Colonic mucosa (tissue), 4 donors: ENCODE measurements around the gene TAOK1. TPM values are rescaled to one million over a fixed set of nuclear protein-coding genes. Genes with fewer than 3 reads are reported as not detected.

Experiments used
- DNase-seq: peaks from one replicate; pipeline ENCODE4 v3.0.0-alpha.2; 2020
- H3K27ac ChIP-seq: fragments of 200-600 bp; one replicate; pipeline ENCODE4 v1.8.0; 2021
- H3K27me3 ChIP-seq: fragments of 200-600 bp; one replicate; pipeline ENCODE4 v1.8.0; 2021
- H3K36me3 ChIP-seq: fragments of 200-600 bp; one replicate; pipeline ENCODE4 v1.8.0; 2021
- H3K4me1 ChIP-seq: fragments of 200-600 bp; one replicate; pipeline ENCODE4 v1.8.0; 2021; ENCODE audit warnings: mild to moderate bottlenecking
- H3K4me3 ChIP-seq: fragments of 200-600 bp; one replicate; pipeline ENCODE4 v1.8.0; 2021
- H3K9ac ChIP-seq, 2 donors: one replicate each; pipeline ENCODE4 v1.7.0; 2013; ENCODE audit warnings: control low read depth in 2 of 2, low read depth in 2 of 2, low read length in 2 of 2
- H3K9me3 ChIP-seq: fragments of 200-600 bp; one replicate; pipeline ENCODE4 v1.8.0; 2021
- intact Hi-C: fragments of 100-400 bp; cut with DNase I; formaldehyde crosslinking; loops from one replicate; pipeline ENCODE4 v1.14.1; 2022
- total RNA-seq, 2 donors: library from RNA; stranded (reverse); fragmentation: NEBNext Ultra II Directional in 1 of 2; extraction: Animal tissue kit (Norgen Biotek cat#: 25700) in 1 of 2; gene quantifications; one replicate each; pipeline ENCODE4 v1.2.1, GENCODE V29; 2021
- TF ChIP-seq, protein P1 (sequence below): fragments of 200-600 bp; IDR thresholded peaks from one replicate; pipeline ENCODE4 v1.8.0; 2022; ENCODE audit warnings: antibody characterized with exemption, mild to moderate bottlenecking
- donor health status: healthy.
- donor health status: DM: no; HTN: no; CAD: no.
- donor health status: DM: no; HTN: no; CAD: no.

TAOK1 gene
- total RNA-seq, 2 donors from 2014 or later, result 42.1 to 57.1 TPM

DNA sequence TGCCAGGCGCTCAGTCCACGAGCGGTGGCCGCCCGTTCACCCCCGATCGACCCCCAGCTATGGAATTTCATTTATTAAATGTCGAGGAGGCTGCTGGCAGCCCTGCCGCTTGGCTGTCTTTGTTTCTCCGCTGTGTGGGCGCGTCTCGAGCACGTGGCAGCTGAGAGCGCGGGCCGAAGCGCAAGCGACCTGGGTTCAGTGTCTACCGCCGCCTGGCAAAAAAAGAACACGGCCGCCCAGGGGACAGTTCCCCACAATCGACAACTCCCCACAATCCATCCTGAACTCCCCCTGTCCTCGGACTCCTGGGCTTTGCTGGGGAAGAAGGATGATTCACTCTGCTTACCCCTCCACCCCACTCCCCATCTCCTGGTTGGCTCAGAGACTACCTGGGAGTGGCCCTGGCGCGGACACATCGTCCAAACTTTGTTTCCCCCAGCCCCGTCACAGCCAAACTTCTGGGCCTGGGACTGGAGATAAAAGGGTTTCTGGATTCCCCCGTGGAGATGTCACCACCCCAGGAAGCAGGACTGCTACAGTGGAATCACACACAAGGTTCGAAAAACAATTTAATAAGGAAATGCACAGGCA, 201.1 kb downstream of the TAOK1 start:
- Histone ChIP-seq H3K27me3 (no peaks in the 10 kb centered on the region), H3K4me3 (peak overlapping the region; percentile 36), H3K4me1 (peaks cover 44% of the 10 kb centered on the region), H3K9me3 (no peaks in the 10 kb centered on the region), H3K36me3 (no peaks in the 10 kb centered on the region), H3K9ac (peak overlapping the region in 1 of 2 donors; percentile 35), H3K27ac (peak overlapping the region; percentile 77)
- TF ChIP-seq, protein P1, sequence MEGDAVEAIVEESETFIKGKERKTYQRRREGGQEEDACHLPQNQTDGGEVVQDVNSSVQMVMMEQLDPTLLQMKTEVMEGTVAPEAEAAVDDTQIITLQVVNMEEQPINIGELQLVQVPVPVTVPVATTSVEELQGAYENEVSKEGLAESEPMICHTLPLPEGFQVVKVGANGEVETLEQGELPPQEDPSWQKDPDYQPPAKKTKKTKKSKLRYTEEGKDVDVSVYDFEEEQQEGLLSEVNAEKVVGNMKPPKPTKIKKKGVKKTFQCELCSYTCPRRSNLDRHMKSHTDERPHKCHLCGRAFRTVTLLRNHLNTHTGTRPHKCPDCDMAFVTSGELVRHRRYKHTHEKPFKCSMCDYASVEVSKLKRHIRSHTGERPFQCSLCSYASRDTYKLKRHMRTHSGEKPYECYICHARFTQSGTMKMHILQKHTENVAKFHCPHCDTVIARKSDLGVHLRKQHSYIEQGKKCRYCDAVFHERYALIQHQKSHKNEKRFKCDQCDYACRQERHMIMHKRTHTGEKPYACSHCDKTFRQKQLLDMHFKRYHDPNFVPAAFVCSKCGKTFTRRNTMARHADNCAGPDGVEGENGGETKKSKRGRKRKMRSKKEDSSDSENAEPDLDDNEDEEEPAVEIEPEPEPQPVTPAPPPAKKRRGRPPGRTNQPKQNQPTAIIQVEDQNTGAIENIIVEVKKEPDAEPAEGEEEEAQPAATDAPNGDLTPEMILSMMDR, result no peak
- intact Hi-C loops, result no loop called here
- DNase-seq, result no peak

DNA sequence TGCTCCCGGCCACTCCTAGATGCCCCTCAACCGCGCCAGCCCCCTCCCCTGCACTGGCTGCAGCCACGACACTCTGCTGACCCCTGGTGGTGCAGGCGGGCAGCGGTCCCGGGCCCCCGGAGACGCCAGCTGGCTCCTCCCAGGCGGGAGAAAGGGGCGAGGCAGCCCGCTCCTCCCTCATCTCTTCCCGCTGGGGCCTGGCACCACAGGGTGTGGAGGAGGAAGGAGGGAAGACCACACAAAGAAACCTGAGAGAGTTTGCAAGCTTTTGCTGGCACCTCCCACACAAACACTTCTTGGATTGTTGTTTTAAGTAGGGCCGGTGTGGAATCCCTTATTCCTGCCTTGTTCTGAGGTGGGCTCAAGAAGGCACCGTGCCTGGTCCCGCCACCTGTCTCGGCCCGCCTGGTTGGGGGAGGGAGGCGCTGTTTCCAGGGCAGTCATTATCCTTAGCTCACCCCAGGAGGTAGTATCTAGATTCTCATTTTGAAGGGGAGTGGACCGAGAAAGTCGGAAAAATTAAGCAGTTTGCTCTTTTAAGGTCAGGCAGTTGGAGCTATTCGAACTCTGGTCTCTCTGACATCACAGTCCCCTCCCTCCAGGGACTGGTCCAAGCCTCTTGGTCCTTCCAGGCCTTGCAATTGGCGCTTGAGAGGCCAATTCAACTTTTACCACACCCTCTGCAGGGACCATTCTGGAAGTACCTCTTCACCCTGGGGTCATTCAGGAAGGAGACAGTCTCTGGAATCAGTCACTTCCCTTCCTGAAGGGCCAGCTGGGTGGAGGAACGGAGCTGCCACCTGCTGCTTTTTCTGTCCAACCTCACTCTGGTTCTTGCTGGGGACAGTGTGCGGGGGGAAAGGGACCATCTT, 201.8 kb downstream of the TAOK1 start:
- Histone ChIP-seq H3K9ac (peak overlapping the region; percentile 55 to 66), H3K36me3 (no peaks in the 10 kb centered on the region), H3K27me3 (no peaks in the 10 kb centered on the region), H3K27ac (peak overlapping the region; percentile 77), H3K4me3 (peak overlapping the region; percentile 36), H3K4me1 (peaks cover 44% of the 10 kb centered on the region), H3K9me3 (no peaks in the 10 kb centered on the region)
- intact Hi-C loops, result no loop called here
- peak; percentile 95 for DNase-seq
- TF ChIP-seq, protein P1, result peak; percentile 96

DNA sequence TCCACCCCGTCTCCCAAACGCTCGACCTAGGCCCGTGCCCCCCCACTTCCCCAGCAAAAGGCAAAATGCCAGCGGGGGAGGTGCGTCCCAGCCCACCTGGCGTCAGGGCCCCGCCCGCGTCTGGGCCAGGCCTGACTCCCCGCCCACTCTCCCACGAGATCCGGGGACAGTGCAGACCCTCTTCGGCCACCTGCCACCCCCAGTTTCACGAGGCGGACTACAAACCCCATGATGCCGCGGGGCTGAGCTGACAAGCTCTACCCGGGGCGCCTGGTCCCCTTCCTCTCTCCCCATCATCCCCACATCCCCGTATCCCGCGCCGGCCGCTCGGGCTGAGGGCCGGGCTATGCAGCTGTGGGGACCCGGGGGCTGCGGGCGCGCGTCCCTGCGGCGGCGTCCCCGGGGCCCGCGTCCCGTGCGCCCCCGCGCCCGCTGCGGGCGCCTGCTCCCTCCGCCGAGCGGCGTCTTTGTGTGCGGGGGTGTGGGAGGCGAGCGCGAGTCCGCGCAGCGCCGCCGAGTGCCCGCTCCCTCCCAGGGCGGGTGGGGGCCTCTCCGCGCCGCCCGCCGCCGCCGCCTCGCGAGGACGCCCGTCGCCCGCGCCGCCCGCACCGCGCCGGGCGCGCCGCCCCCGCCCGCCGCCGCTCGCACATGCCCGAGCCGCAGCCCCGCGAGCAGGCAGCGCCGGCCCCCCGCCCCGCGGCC, 202.8 kb downstream of the TAOK1 start, which contains the start of gene ANKRD13B:
ANKRD13B (plus strand) TSS at position 283 of the 702 bp plus-strand sequence. CDS start 490 bp downstream, outside the sequence.
- H3K9ac ChIP-seq, result peak within 1 kb of the TSS; percentile 55 to 66
- TF ChIP-seq, protein P1, result no peak
- H3K27ac ChIP-seq, result peak within 1 kb of the TSS; percentile 77
- no peaks in the 10 kb centered on the region for H3K27me3 ChIP-seq
- H3K4me3 ChIP-seq, result peak within 1 kb of the TSS; percentile 62
- peak; percentile 66 for DNase-seq
- H3K9me3 ChIP-seq, result no peaks in the 10 kb centered on the region
- peaks cover 34% of the 10 kb centered on the region for H3K4me1 ChIP-seq
- intact Hi-C loops, result no loop called here
- H3K36me3 ChIP-seq, result no peaks in the 10 kb centered on the region

DNA sequence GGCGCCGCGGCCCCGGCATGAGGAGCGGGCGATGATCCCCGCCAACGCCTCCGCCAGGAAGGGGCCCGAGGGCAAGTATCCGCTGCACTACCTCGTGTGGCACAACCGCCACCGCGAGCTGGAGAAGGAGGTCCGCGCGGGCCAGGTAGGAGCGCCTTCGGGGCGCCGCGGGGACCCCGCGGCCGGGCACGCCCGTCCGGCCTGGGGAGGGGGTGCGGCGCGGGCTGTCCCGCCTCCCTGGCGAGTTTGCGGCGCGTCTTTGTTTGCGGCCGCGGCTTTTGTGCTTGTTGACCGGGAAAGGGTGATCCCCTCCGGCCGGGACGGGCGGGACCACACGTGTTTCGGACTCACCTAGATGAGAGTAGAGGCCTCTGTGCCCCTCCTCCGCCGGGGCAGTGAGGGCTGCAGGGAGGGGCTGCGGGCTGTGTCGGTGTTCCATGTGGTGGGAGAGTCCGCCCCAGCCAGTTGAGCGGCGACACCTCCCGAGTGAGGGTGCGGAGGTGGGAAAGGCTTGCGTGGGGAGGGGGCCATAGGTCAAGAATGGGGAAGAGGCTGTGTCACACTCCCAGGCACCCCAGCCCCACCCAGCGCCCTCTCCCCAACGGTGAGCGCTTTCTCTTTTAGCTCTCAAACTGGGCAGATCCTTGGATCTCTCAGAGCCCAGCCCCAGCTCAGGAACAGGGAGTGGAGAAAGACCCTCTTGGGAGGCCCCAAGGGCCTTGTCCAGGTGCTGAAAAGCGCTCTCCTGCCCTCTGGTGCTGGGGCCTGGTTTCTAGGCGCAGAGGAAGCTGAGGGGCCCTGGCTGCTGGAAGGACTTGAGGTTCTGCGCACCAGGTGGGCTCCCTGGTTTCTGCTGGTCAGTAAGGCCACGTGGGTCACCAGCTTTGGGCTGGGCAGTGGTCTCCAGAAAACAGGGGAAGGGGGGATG, 203.7 kb downstream of the TAOK1 start:
- Histone ChIP-seq H3K27ac (no peak overlapping the region), H3K27me3 (no peaks in the 10 kb centered on the region), H3K36me3 (no peaks in the 10 kb centered on the region), H3K4me3 (peak overlapping the region; percentile 62), H3K9me3 (no peaks in the 10 kb centered on the region), H3K4me1 (peaks cover 29% of the 10 kb centered on the region), H3K9ac (peak overlapping the region; percentile 26 to 39)
- no peak for DNase-seq
- TF ChIP-seq, protein P1, result no peak
- intact Hi-C loops, result no loop called here
